ENCODE measurements around the gene RHBG. TPM values are rescaled to one million over a fixed set of nuclear protein-coding genes. Genes with fewer than 3 reads are reported as not detected.
"Not testable (repeated sequence)": the region's sequence is repeated elsewhere in the genome, so short reads cannot be mapped to it uniquely, and the experiment has no call there.

Gene RHBG
- total and polyA plus RNA-seq, 10 donors, result 0.05 to 1.4 (median 0.38) TPM; not detected in 5

DNA sequence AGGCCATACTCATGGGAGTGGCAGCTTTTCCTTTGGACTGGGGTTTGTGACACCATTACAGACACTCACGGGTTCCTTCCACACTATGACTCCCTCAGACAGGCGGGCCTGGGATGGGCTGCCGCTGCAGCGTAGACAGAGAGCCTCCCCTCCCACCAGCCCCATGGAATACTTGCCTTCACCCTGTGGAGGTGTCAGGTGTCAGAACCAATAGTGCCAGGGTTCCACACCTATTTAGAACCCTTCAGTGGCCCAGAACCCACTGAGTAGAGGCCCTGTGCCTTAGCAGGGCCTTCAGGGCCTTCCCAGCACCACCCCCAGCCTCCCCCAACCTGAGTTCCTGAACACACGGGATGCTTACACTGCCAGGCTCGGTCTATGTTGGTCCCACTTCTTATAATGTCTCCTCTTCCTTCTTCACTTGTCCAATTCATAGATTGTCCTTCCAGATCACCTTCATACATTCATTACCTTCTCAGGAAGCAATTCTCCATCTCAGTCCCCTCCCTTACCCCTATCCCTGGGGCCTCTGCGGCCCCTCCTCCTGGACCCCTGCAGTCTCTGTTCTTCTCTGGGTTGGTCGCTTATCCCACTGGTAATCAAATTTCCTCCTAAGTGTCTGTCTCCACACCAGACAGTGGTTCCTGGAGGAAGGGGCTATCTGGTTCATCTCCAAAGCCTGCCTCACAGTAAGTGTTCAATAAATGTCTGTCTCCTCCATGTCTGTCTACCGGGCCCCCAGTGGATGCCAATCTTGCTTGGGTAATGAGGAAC lies 1.4 kb upstream of the RHBG start:
- TF ChIP-seq POLR2A (IDR thresholded peaks at IDR 0.05) (no peak), POLR2AphosphoS5 (IDR thresholded peaks at IDR 0.05) (no peak)
- TF ChIP-seq, protein P1, sequence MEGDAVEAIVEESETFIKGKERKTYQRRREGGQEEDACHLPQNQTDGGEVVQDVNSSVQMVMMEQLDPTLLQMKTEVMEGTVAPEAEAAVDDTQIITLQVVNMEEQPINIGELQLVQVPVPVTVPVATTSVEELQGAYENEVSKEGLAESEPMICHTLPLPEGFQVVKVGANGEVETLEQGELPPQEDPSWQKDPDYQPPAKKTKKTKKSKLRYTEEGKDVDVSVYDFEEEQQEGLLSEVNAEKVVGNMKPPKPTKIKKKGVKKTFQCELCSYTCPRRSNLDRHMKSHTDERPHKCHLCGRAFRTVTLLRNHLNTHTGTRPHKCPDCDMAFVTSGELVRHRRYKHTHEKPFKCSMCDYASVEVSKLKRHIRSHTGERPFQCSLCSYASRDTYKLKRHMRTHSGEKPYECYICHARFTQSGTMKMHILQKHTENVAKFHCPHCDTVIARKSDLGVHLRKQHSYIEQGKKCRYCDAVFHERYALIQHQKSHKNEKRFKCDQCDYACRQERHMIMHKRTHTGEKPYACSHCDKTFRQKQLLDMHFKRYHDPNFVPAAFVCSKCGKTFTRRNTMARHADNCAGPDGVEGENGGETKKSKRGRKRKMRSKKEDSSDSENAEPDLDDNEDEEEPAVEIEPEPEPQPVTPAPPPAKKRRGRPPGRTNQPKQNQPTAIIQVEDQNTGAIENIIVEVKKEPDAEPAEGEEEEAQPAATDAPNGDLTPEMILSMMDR (IDR thresholded peaks at IDR 0.05 in 8 of 11, conservative IDR thresholded peaks at IDR 0.05 in 3 of 11), result no peak
- 81 to 91% (median 85%) methylated on average over 9 of the region's 9 CpGs for WGBS, 5 donors
- DNase-seq, result peak; percentile 42

GRCh38 chr1:156368157-156368658 lies 803 bp upstream of the RHBG start:
- 91 to 94% (median 93%) methylated on average over 6 to 7 of the region's 7 CpGs for WGBS, 5 donors
- DNase-seq, result no peak
- intact Hi-C loops (cut with DNase I; ENCODE audit: low total_unique reads), result no loop called here
- Histone ChIP-seq H3K9me3 (no peaks in the 10 kb centered on the region), H3K27ac (no peak overlapping the region), H3K4me1 (peaks cover 3 to 22% (median 9%) of the 10 kb centered on the region in 6 donors), H3K36me3 (no peaks in the 10 kb centered on the region), H3K4me3 (no peak overlapping the region), H3K27me3 (replicated peaks in 1 of 7) (peaks cover 0 to 58% (median 11%) of the 10 kb centered on the region in 7 donors)
- TF ChIP-seq POLR2AphosphoS5 (IDR thresholded peaks at IDR 0.05), result no peak
- TF ChIP-seq, protein P1 (IDR thresholded peaks at IDR 0.05 in 8 of 11, conservative IDR thresholded peaks at IDR 0.05 in 3 of 11), result no peak
- TF ChIP-seq POLR2A (IDR thresholded peaks at IDR 0.05), result no peak

More for the DNA sequence above, 1.4 kb upstream of the RHBG start:
- H3K36me3 ChIP-seq, result no peaks in the 10 kb centered on the region
- no peak overlapping the region for H3K27ac ChIP-seq
- no peak overlapping the region for H3K4me3 ChIP-seq
- H3K27me3 ChIP-seq (replicated peaks in 1 of 7), result peaks cover 0 to 52% (median 11%) of the 10 kb centered on the region in 7 donors
- no peaks in the 10 kb centered on the region for H3K9me3 ChIP-seq
- intact Hi-C loops (cut with DNase I; ENCODE audit: low total_unique reads), result no loop called here
- H3K4me1 ChIP-seq, result peaks cover 3 to 22% (median 9%) of the 10 kb centered on the region in 6 donors

DNA sequence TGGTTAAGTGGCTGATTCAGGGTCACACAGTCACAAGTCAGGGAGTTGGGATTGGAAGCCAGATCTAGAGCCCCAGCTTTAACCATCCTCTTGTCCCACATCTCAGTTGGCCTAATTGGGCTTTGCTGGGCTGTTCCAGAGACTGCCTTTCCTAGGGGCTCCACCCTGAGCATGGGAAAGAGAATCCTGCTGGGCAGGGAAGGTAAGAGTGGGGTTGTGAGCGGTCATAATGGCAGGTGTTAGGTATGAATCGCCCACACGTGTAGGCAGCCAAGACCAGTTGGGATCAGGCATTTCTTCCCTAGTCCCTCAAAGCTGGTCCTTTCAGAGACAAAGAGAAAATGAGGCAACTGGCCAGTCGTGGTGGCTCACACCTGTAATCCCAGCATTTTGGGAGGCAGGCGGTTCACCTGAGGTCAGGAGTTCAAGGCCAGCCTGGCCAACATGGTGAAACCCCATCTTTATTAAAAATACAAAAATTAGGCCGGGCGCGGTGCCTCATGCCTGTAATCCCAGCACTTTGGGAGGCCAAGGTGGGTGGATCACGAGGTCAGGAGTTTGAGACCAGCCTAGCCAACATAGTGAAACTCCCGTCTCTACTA lies 775 bp downstream of the RHBG start:
- H3K9me3 ChIP-seq; DNase-seq; intact Hi-C loops (cut with DNase I; ENCODE audit: low total_unique reads); H3K36me3 ChIP-seq: not testable (repeated sequence)
- Histone ChIP-seq H3K4me1 (peaks cover 3 to 22% (median 9%) of the 10 kb centered on the region in 6 donors), H3K27me3 (replicated peaks in 1 of 7) (peaks cover 0 to 59% (median 11%) of the 10 kb centered on the region in 7 donors), H3K27ac (peak overlapping the region in 1 of 8 donors; percentile 58), H3K4me3 (peak overlapping the region in 3 of 8 donors; percentile 30 to 62 (median 45))
- WGBS, 5 donors, result 91 to 97% (median 93%) methylated on average over 10 of the region's 10 CpGs

DNA sequence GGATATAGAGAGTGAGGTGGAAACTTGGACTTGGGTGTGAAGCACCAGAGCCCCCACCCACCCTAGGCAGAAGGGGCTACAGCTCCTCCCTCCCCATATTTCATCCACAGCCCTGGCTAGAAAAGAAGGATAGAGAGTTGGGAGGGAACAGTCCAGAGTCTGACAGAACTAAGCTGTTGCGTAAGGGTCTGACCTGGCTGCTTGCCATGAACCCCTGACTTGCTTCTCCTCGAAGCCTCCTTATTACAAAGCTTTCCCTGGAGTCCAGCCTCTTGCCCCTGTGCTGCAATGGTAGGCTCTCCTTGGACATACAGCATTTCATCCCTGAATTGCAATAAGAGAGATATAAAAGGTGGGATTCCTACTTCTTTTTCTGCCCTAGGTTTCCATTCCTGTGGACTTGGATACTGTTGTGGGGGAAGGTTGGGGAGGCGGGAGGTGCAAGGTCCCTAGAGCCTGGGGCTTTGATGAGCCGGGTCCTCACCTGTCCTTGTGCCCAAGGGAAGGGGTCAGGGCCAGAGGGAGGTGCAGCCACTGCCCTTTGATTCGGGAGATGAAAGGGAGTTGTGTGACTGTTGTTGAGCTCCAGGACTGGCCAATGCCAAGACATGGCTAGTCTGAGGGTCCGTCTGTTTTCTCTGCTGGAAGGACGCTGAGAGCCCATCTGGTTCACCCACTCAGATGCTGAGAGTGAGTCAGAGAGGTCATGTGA lies 2.7 kb downstream of the RHBG start:
- peaks cover 0 to 62% (median 11%) of the 10 kb centered on the region in 7 donors for H3K27me3 ChIP-seq (replicated peaks in 1 of 7)
- no peak for DNase-seq
- H3K4me1 ChIP-seq, result peaks cover 3 to 22% (median 9%) of the 10 kb centered on the region in 6 donors
- WGBS, 5 donors, result 54 to 65% (median 59%) methylated on average over 7 of the region's 7 CpGs
- H3K36me3 ChIP-seq, result no peaks in the 10 kb centered on the region
- no peak overlapping the region for H3K4me3 ChIP-seq
- intact Hi-C loops (cut with DNase I; ENCODE audit: low total_unique reads), result no loop called here
- no peak overlapping the region for H3K27ac ChIP-seq
- no peaks in the 10 kb centered on the region for H3K9me3 ChIP-seq
- TF ChIP-seq, protein P1 (IDR thresholded peaks at IDR 0.05 in 8 of 11, conservative IDR thresholded peaks at IDR 0.05 in 3 of 11), result no peak
- TF ChIP-seq POLR2A (IDR thresholded peaks at IDR 0.05) (no peak), POLR2AphosphoS5 (IDR thresholded peaks at IDR 0.05) (no peak)
